Brain microvascular endothelial cell (primary cell): ENCODE data around the gene RTN4RL1.

ENCODE experiments used
- DNase-seq: peaks from one replicate; pipeline ENCODE4 v3.0.0-alpha.2; 2020
- H3K27ac ChIP-seq: fragments of 250-450 bp; sonication (Bioruptor Pico); 2 replicates; pipeline ENCODE4 v1.5.1; 2020; ENCODE audit warnings: mild to moderate bottlenecking, moderate library complexity
- H3K27me3 ChIP-seq: fragments of 250-450 bp; sonication (Bioruptor Pico); replicated peaks from 2 replicates; pipeline ENCODE4 v1.5.1; 2020; ENCODE audit warnings: mild to moderate bottlenecking
- H3K36me3 ChIP-seq: fragments of 250-450 bp; sonication (Bioruptor Pico); replicated peaks from 2 replicates; pipeline ENCODE4 v1.5.1; 2020; ENCODE audit warnings: mild to moderate bottlenecking
- H3K4me3 ChIP-seq: 2 replicates; pipeline ENCODE4 v1.5.1; 2011; ENCODE audit warnings: low read depth, mild to moderate bottlenecking, control low read depth, low read length, moderate library complexity
- CTCF ChIP-seq: IDR thresholded peaks from 2 replicates; pipeline ENCODE4 v1.5.1; 2011; ENCODE audit warnings: low read depth, mild to moderate bottlenecking, moderate library complexity, low read length, control low read depth, inconsistent platforms; ENCODE audit errors: missing control alignments
- in situ Hi-C: cut with HindIII; loops from 2 replicates; pipeline ENCODE4 v1.10.0; 2017; ENCODE audit warnings: low sequenced_read_pairs, low pct_ligation_motif_present

The RTN4RL1 gene

GRCh38 chr17:1913702-1914101 is 111.4 kb downstream of the RTN4RL1 start:
- H3K36me3 ChIP-seq: no peaks in the 10 kb centered on the region
- in situ Hi-C loops: no loop called here
- peaks cover 15% of the 10 kb centered on the region for H3K27me3 ChIP-seq
- no peak overlapping the region for H3K27ac ChIP-seq
- TF ChIP-seq CTCF: no peak
- no peak overlapping the region for H3K4me3 ChIP-seq
- no peak for DNase-seq

- DNase-seq: no peak
- in situ Hi-C loops: no loop called here
- Histone ChIP-seq H3K27me3 (peaks cover 28% of the 10 kb centered on the region), H3K36me3 (no peaks in the 10 kb centered on the region), H3K4me3 (no peak overlapping the region), H3K27ac (no peak overlapping the region)
- no peak for TF ChIP-seq CTCF
Measured at GRCh38 chr17:1912146-1912545, 113.0 kb downstream of the RTN4RL1 start.

DNA sequence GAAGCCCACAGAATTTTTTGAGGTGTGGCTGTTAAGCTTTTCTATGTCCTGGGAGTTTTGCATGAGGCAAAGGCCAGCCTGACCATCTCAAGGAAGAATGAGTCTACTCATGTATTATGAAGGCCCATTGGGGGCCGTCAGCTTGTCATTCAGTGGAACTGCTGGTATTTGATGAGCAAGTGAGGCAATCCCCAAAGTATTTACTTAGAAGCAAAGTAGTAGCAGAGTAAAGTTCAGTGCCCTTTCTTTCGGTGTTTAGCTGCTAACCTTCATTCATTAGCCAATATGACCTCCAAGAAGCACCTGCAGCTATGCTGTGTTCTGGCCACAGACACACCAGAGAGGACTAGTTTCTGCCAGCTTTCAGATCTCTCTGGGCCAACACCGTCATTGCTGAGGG is 115.1 kb downstream of the RTN4RL1 start:
- DNase-seq: no peak
- H3K4me3 ChIP-seq: no peak overlapping the region
- peaks cover 27% of the 10 kb centered on the region for H3K27me3 ChIP-seq
- no peaks in the 10 kb centered on the region for H3K36me3 ChIP-seq
- no peak overlapping the region for H3K27ac ChIP-seq
- no peak for TF ChIP-seq CTCF
- in situ Hi-C loops: no loop called here

GRCh38 chr17:1908699-1909309 is 116.3 kb downstream of the RTN4RL1 start:
- peak; percentile 83 for TF ChIP-seq CTCF
- H3K27me3 ChIP-seq: peaks cover 23% of the 10 kb centered on the region
- peak overlapping the region; percentile 44 for H3K4me3 ChIP-seq
- peak; percentile 65 for DNase-seq
- in situ Hi-C loops: no loop called here
- H3K27ac ChIP-seq: no peak overlapping the region
- H3K36me3 ChIP-seq: no peaks in the 10 kb centered on the region

- in situ Hi-C loops: no loop called here
- H3K4me3 ChIP-seq: peak overlapping the region; percentile 44
Measured at GRCh38 chr17:1907909-1908698, 117.0 kb downstream of the RTN4RL1 start.

More at GRCh38 chr17:1907909-1908698, 117.0 kb downstream of the RTN4RL1 start:
- peaks cover 23% of the 10 kb centered on the region for H3K27me3 ChIP-seq
- no peak for TF ChIP-seq CTCF
- H3K27ac ChIP-seq: no peak overlapping the region
- H3K36me3 ChIP-seq: no peaks in the 10 kb centered on the region
- peak; percentile 7 for DNase-seq
